ENCODE data around the gene KY.

KY gene

DNA sequence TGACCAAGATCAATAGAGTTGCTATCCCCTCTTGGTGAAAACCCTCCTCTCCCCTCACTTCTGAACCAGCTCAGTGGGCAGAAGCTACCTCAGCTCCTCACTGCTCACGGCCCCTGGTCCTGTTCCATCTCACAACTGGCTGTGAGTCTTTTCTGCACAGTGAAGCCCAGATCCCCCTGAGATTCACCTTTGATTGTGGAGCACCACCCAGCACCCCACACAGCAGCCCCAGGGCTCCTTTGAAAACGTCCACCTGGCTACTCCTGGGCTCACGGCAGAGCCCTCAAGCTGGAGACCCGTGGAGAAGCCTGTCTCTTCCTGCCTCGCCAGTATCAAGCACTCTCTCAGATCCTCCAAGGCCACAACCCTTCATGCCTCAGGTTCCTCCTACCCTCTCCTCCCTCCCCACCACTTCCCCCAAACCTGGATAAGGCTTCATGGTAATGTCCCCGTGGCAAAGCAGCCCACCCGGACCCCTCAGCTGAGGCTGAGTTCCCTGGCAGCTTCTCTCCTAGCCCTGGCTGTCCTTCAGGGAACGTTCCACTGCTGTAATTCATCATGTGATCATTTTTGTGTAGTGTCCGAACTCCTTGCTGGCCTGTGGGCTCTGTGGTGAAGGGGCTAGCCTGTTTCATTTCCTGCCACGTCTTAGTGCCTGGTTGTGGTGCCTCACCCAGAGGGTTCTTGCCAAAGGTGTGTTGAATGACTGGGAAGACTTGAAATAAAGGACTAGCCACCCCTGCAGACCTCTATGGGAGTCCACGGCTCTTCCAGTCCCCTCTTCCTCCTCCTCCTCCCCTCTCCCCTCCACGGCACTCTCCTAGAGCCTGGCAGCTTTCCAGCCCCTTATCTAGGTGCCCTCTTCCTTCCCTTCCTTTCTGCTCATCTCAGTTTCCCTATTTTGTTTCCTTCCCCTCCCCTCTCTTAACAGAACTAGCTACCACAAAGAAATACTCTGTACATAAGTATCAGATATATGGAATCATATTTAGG lies 44.5 kb downstream of the KY start:
- Histone ChIP-seq H3K4me1 (no peaks in the 10 kb centered on the region), H3K27ac (no peak overlapping the region), H3K9me3 (no peaks in the 10 kb centered on the region), H3K36me3 (peaks cover 0 to 8% (median 0%) of the 10 kb centered on the region in 3 donors), H3K4me3 (no peak overlapping the region), H3K27me3 (no peaks in the 10 kb centered on the region)
- no peak for DNase-seq
- intact Hi-C loops (cut with DNase I; ENCODE audit: low total_unique reads) = loop anchor here (5.0 to 10.0 kb wide), 2 partner anchors 168 to 1286 kb away; no protein-coding TSS in a partner anchor
- TF ChIP-seq, protein P1, sequence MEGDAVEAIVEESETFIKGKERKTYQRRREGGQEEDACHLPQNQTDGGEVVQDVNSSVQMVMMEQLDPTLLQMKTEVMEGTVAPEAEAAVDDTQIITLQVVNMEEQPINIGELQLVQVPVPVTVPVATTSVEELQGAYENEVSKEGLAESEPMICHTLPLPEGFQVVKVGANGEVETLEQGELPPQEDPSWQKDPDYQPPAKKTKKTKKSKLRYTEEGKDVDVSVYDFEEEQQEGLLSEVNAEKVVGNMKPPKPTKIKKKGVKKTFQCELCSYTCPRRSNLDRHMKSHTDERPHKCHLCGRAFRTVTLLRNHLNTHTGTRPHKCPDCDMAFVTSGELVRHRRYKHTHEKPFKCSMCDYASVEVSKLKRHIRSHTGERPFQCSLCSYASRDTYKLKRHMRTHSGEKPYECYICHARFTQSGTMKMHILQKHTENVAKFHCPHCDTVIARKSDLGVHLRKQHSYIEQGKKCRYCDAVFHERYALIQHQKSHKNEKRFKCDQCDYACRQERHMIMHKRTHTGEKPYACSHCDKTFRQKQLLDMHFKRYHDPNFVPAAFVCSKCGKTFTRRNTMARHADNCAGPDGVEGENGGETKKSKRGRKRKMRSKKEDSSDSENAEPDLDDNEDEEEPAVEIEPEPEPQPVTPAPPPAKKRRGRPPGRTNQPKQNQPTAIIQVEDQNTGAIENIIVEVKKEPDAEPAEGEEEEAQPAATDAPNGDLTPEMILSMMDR (IDR thresholded peaks at IDR 0.05) = no peak

- TF ChIP-seq, protein P1 (IDR thresholded peaks at IDR 0.05) = no peak
- no peak for DNase-seq
- no peak overlapping the region for H3K4me3 ChIP-seq
- no peak overlapping the region for H3K27ac ChIP-seq
- H3K4me1 ChIP-seq = peaks cover 0 to 7% (median 5%) of the 10 kb centered on the region in 4 donors
- no peaks in the 10 kb centered on the region for H3K9me3 ChIP-seq
- peaks cover 0 to 8% (median 0%) of the 10 kb centered on the region in 3 donors for H3K36me3 ChIP-seq
- H3K27me3 ChIP-seq = no peaks in the 10 kb centered on the region
- intact Hi-C loops (cut with DNase I; ENCODE audit: low total_unique reads) = loop anchor here (5.0 to 10.0 kb wide), 2 partner anchors 169 to 1287 kb away; no protein-coding TSS in a partner anchor
Measured at GRCh38 chr3:134605556-134605955, 45.3 kb downstream of the KY start.

- Histone ChIP-seq H3K27me3 (no peaks in the 10 kb centered on the region), H3K4me1 (peaks cover 0 to 10% (median 5%) of the 10 kb centered on the region in 4 donors), H3K36me3 (peaks cover 0 to 8% (median 0%) of the 10 kb centered on the region in 3 donors), H3K4me3 (no peak overlapping the region), H3K9me3 (no peaks in the 10 kb centered on the region), H3K27ac (no peak overlapping the region)
- intact Hi-C loops (cut with DNase I; ENCODE audit: low total_unique reads) = loop anchor here (5.0 to 10.0 kb wide), 2 partner anchors 73 to 171 kb away; no protein-coding TSS in a partner anchor
- DNase-seq = no peak
- TF ChIP-seq, protein P1 (IDR thresholded peaks at IDR 0.05) = no peak
Measured at GRCh38 chr3:134603956-134604355, 46.9 kb downstream of the KY start.

GRCh38 chr3:134603480-134603879 lies 47.3 kb downstream of the KY start:
- DNase-seq = no peak

GRCh38 chr3:134602440-134602814 lies 48.4 kb downstream of the KY start:
- peaks cover 0 to 10% (median 5%) of the 10 kb centered on the region in 4 donors for H3K4me1 ChIP-seq
- no peaks in the 10 kb centered on the region for H3K9me3 ChIP-seq
- DNase-seq = no peak
- H3K27me3 ChIP-seq = no peaks in the 10 kb centered on the region
- H3K27ac ChIP-seq = no peak overlapping the region
- no peak overlapping the region for H3K4me3 ChIP-seq
- intact Hi-C loops (cut with DNase I; ENCODE audit: low total_unique reads) = loop anchor here (5.0 to 10.0 kb wide), 2 partner anchors 75 to 172 kb away; no protein-coding TSS in a partner anchor
- H3K36me3 ChIP-seq = peaks cover 0 to 4% (median 0%) of the 10 kb centered on the region in 3 donors
- TF ChIP-seq, protein P1 (IDR thresholded peaks at IDR 0.05) = no peak

More at GRCh38 chr3:134603480-134603879, 47.3 kb downstream of the KY start:
- no peak overlapping the region for H3K4me3 ChIP-seq
- intact Hi-C loops (cut with DNase I; ENCODE audit: low total_unique reads) = loop anchor here (5.0 to 10.0 kb wide), 2 partner anchors 74 to 171 kb away; no protein-coding TSS in a partner anchor
- H3K27me3 ChIP-seq = no peaks in the 10 kb centered on the region
- peaks cover 0 to 5% (median 0%) of the 10 kb centered on the region in 3 donors for H3K36me3 ChIP-seq
- TF ChIP-seq, protein P1 (IDR thresholded peaks at IDR 0.05) = no peak
- H3K9me3 ChIP-seq = no peaks in the 10 kb centered on the region
- peaks cover 0 to 10% (median 5%) of the 10 kb centered on the region in 4 donors for H3K4me1 ChIP-seq
- H3K27ac ChIP-seq = no peak overlapping the region

All from tibial artery (tissue), 4 donors.